H1 (cell line): ENCODE data around the gene LAYN. TPM values are rescaled to one million over a fixed set of nuclear protein-coding genes. Genes with fewer than 3 reads are reported as not detected.

Source experiments
- CTCF ChIA-PET: fragments of 300-600 bp; sonication (Branson Sonifier 250); formaldehyde crosslinking; loops from one replicate; lab custom pipeline; 2021; ENCODE audit not compliant: partially characterized antibody; lab: Charles Lee
- POLR2A ChIA-PET: fragments of 300-600 bp; sonication (Branson Sonifier 250); formaldehyde crosslinking; loops from one replicate; lab custom pipeline; 2021; ENCODE audit warnings: inconsistent platforms; ENCODE audit not compliant: partially characterized antibody; lab: Charles Lee
- DNase-seq, 2 experiments: peaks; one replicate each; pipeline versions ENCODE4 v3.0.0 to v3.0.0-alpha.2; 2010 to 2022; ENCODE audit warnings: low spot score in 2 of 2, low read depth in 1 of 2, mixed read lengths in 1 of 2
- FAIRE-seq: peaks from 2 replicates; lab custom pipeline; 2011; peaks lifted over from hg19 to GRCh38; lab: Jason Lieb, UNC
- H2AFZ ChIP-seq: 2 replicates; pipeline ENCODE4 v1.8.1; 2012; ENCODE audit warnings: low read length, inconsistent platforms
- H2AK5ac ChIP-seq: 2 replicates; pipeline ENCODE4 v1.6.1; 2013; ENCODE audit warnings: low read depth, low read length
- H2BK120ac ChIP-seq: replicated peaks from 2 replicates; pipeline ENCODE3; 2013; ENCODE audit warnings: low read depth, low read length, inconsistent platforms
- H2BK12ac ChIP-seq: 2 replicates; pipeline ENCODE4 v1.6.1; 2013; ENCODE audit warnings: low read depth, low read length
- H2BK15ac ChIP-seq: 2 replicates; pipeline ENCODE4 v1.6.1; 2013; ENCODE audit warnings: low read length
- H2BK20ac ChIP-seq: 2 replicates; pipeline ENCODE4 v1.6.1; 2013; ENCODE audit warnings: low read length
- H2BK5ac ChIP-seq: 2 replicates; pipeline ENCODE4 v1.6.1; 2013; ENCODE audit warnings: low read depth, low read length
- H3K14ac ChIP-seq: 2 replicates; pipeline ENCODE4 v1.6.1; 2013; ENCODE audit warnings: inconsistent platforms; ENCODE audit not compliant: insufficient read length
- H3K18ac ChIP-seq: 2 replicates; pipeline ENCODE4 v1.6.1; 2013; ENCODE audit warnings: low read length; ENCODE audit errors: extremely low read depth
- H3K23ac ChIP-seq: 2 replicates; pipeline ENCODE4 v1.6.1; 2013; ENCODE audit warnings: inconsistent platforms; ENCODE audit not compliant: insufficient read length
- H3K23me2 ChIP-seq: 2 replicates; pipeline ENCODE4 v1.6.1; 2013; ENCODE audit warnings: low read depth, low read length
- H3K27ac ChIP-seq: 2 replicates; pipeline ENCODE4 v1.6.1; 2011; ENCODE audit warnings: low read depth, low read length, inconsistent platforms
- H3K27me3 ChIP-seq, 4 experiments: replicated peaks in 1 of 4; 1 replicate in 1 of 4; 2 replicates in 3 of 4; pipeline versions ENCODE4 v1.6.1 to v1.8.1; 2011 to 2013; ENCODE audit warnings: low read length in 3 of 4, mild to moderate bottlenecking in 3 of 4, inconsistent platforms in 2 of 4, mixed read lengths in 2 of 4, moderate library complexity in 1 of 4; ENCODE audit not compliant: control insufficient read depth in 3 of 4, insufficient read depth in 3 of 4; ENCODE audit errors: extremely low read depth in 1 of 4
- H3K36me3 ChIP-seq, 4 experiments: 2 replicates each; pipeline versions ENCODE4 v1.6.1 to v1.8.1; 2011 to 2013; ENCODE audit warnings: mild to moderate bottlenecking in 4 of 4, low read length in 3 of 4, moderate library complexity in 2 of 4, control low read depth in 1 of 4, inconsistent platforms in 1 of 4; ENCODE audit not compliant: insufficient read depth in 4 of 4, control insufficient read depth in 2 of 4
- H3K4ac ChIP-seq: replicated peaks from 2 replicates; pipeline ENCODE3; 2013; ENCODE audit warnings: low read length, low read depth, mixed read lengths, inconsistent platforms; ENCODE audit not compliant: insufficient read length
- H3K4me1 ChIP-seq, 4 experiments: replicated peaks in 1 of 4; 1 replicate in 1 of 4; 2 replicates in 3 of 4; pipeline versions ENCODE4 v1.6.1 to v1.8.1; 2011 to 2013; ENCODE audit warnings: low read length in 3 of 4, inconsistent platforms in 2 of 4, mixed read lengths in 1 of 4; ENCODE audit not compliant: insufficient read depth in 4 of 4, control insufficient read depth in 3 of 4
- H3K4me2 ChIP-seq, 2 experiments: 2 replicates each; pipeline versions ENCODE4 v1.6.1 to v1.8.1; 2011 to 2013; ENCODE audit warnings: low read depth in 2 of 2, low read length in 2 of 2, control low read depth in 1 of 2, inconsistent platforms in 1 of 2, mild to moderate bottlenecking in 1 of 2; ENCODE audit not compliant: insufficient read depth in 1 of 2
- H3K4me3 ChIP-seq, 4 experiments: fragments of 200-600, 300-600 bp in 1 of 4; sonication (generic), shearing (Covaris generic), sonication (Bioruptor Twin) in 1 of 4; 2 replicates each; pipeline versions ENCODE4 v1.5.1 to v1.8.1; 2011 to 2016; ENCODE audit warnings: low read length in 4 of 4, low read depth in 3 of 4, control low read depth in 2 of 4, inconsistent platforms in 2 of 4, mild to moderate bottlenecking in 2 of 4, mixed read lengths in 1 of 4, moderate library complexity in 1 of 4; ENCODE audit not compliant: insufficient read depth in 2 of 4; ENCODE audit errors: extremely low read depth in 1 of 4
- H3K56ac ChIP-seq: replicated peaks from 2 replicates; pipeline ENCODE3; 2013; ENCODE audit warnings: low read depth, mild to moderate bottlenecking, mixed read lengths, low read length, inconsistent platforms; ENCODE audit not compliant: insufficient read length
- H3K79me1 ChIP-seq: 2 replicates; pipeline ENCODE4 v1.6.1; 2013; ENCODE audit warnings: low read depth, low read length, control low read depth
- H3K79me2 ChIP-seq, 2 experiments: 2 replicates each; pipeline versions ENCODE4 v1.6.1 to v1.8.1; 2012 to 2013; ENCODE audit warnings: low read length in 2 of 2, mild to moderate bottlenecking in 2 of 2, inconsistent platforms in 1 of 2; ENCODE audit not compliant: insufficient read depth in 2 of 2, control insufficient read depth in 1 of 2
- H3K9ac ChIP-seq, 4 experiments: replicated peaks in 1 of 4; 1 replicate in 1 of 4; 2 replicates in 3 of 4; pipeline versions ENCODE4 v1.6.1 to v1.8.1; 2011 to 2013; ENCODE audit warnings: low read depth in 3 of 4, low read length in 3 of 4, control low read depth in 2 of 4, mild to moderate bottlenecking in 2 of 4, moderate library complexity in 2 of 4, inconsistent platforms in 1 of 4; ENCODE audit errors: extremely low read depth in 1 of 4
- H3K9me3 ChIP-seq, 2 experiments: 2 replicates each; pipeline versions ENCODE4 v1.6.1 to v1.8.1; 2012 to 2013; ENCODE audit warnings: mild to moderate bottlenecking in 2 of 2, moderate library complexity in 2 of 2, control low read depth in 1 of 2, inconsistent platforms in 1 of 2, low read depth in 1 of 2, low read length in 1 of 2, mixed read lengths in 1 of 2; ENCODE audit not compliant: insufficient read depth in 2 of 2
- H4K20me1 ChIP-seq, 2 experiments: replicated peaks in 1 of 2; 2 replicates each; pipeline versions ENCODE3 to v1.8.1; 2011 to 2013; ENCODE audit warnings: inconsistent platforms in 2 of 2, low read length in 2 of 2, mild to moderate bottlenecking in 1 of 2; ENCODE audit not compliant: insufficient read depth in 2 of 2, control insufficient read depth in 1 of 2
- H4K5ac ChIP-seq: 2 replicates; pipeline ENCODE4 v1.6.1; 2013; ENCODE audit warnings: low read length, low read depth, mixed read lengths, inconsistent platforms; ENCODE audit not compliant: insufficient read length
- H4K8ac ChIP-seq: 2 replicates; pipeline ENCODE4 v1.8.0; 2013; ENCODE audit warnings: mild to moderate bottlenecking, moderate library complexity, low read length, inconsistent platforms; ENCODE audit not compliant: insufficient read depth; ENCODE audit errors: extremely low read depth
- H4K91ac ChIP-seq: replicated peaks from 2 replicates; pipeline ENCODE3; 2013; ENCODE audit warnings: low read length, mixed read lengths, inconsistent platforms; ENCODE audit not compliant: insufficient read length
- CBX5 ChIP-seq: fragments of 300-800, 300-1000 bp; sonication (generic); IDR thresholded peaks from 2 replicates; pipeline ENCODE4 v1.7.1; 2016; ENCODE audit warnings: antibody characterized with exemption, low read length, low read depth
- EGR1 ChIP-seq: IDR thresholded peaks from 2 replicates; pipeline ENCODE4 v1.6.1; 2011; ENCODE audit warnings: low read depth, low read length, borderline replicate concordance
- GABPA ChIP-seq: IDR thresholded peaks from 2 replicates; pipeline ENCODE4 v1.6.1; 2011; ENCODE audit warnings: mild to moderate bottlenecking, low read length, moderate library complexity, borderline replicate concordance; ENCODE audit not compliant: insufficient read depth
- KDM4A ChIP-seq: IDR thresholded peaks from one replicate; pipeline ENCODE4 v1.7.1; 2012; ENCODE audit warnings: low read depth, mild to moderate bottlenecking, moderate library complexity, low read length, inconsistent platforms; ENCODE audit not compliant: severe bottlenecking
- POU5F1 ChIP-seq: IDR thresholded peaks from 2 replicates; pipeline ENCODE4 v1.6.1; 2011; ENCODE audit warnings: low read depth, mild to moderate bottlenecking, low read length, moderate library complexity
- RNF2 ChIP-seq: fragments of 200-900, 300-1000 bp; sonication (generic); IDR thresholded peaks from 2 replicates; pipeline ENCODE4 v1.7.1; 2016; ENCODE audit warnings: borderline replicate concordance, low read depth, mild to moderate bottlenecking, antibody characterized with exemption, low read length; ENCODE audit not compliant: poor library complexity, severe bottlenecking; ENCODE audit errors: missing control alignments
- SIN3A ChIP-seq, 2 experiments: IDR thresholded peaks in 1 of 2; conservative IDR thresholded peaks in 1 of 2; 2 replicates each; pipeline ENCODE4 v1.6.1; 2011 to 2012; ENCODE audit warnings: low read length in 2 of 2, improper control_type of control experiment in 1 of 2, low read depth in 1 of 2, mild to moderate bottlenecking in 1 of 2
- SP4 ChIP-seq: IDR thresholded peaks from 2 replicates; pipeline ENCODE4 v1.6.1; 2012; ENCODE audit warnings: low read length, inconsistent platforms
- WGBS, 2 experiments: shearing (Covaris generic) in 1 of 2; methylation state at CpG; one replicate each; pipeline versions ENCODE4 v1.1.6 to v1.1.7; 2013 to 2015; ENCODE audit warnings: low lambda C conversion rate in 2 of 2, mixed read lengths in 2 of 2, inconsistent platforms in 1 of 2, low coverage in 1 of 2, missing lambda C conversion rate in 1 of 2; ENCODE audit not compliant: insufficient replicate concordance in 2 of 2, insufficient coverage in 1 of 2, insufficient read length in 1 of 2; ENCODE audit errors: extremely low coverage in 1 of 2, missing lambda C conversion rate in 1 of 2; 5-methylcytosine and 5-hydroxymethylcytosine counted together
- polyA plus RNA-seq, 7 experiments: library from polyadenylated mRNA; depleted of rRNA in 3 of 7; stranded (reverse) in 5 of 7; unstranded in 2 of 7; fragments of >200 nt in 5 of 7; fragments of 200-250 nt in 2 of 7; gene quantifications; 1 replicate in 5 of 7; 2 replicates in 1 of 7; 4 replicates in 1 of 7; pipeline versions ENCODE4 v1.2.1 to v1.2.3, GENCODE V29; 2011 to 2013; ENCODE audit warnings: missing spikeins in 2 of 7, mixed read lengths in 2 of 7
- total RNA-seq: library from RNA; stranded (reverse); fragmentation: NEBNext Ultra II Directional; extraction: Animal tissue kit (Norgen Biotek cat#: 25700); gene quantifications from 2 replicates; pipeline ENCODE4 v1.2.1, GENCODE V29; 2021

The LAYN gene
- total and polyA plus RNA-seq, 2 of the 8 experiments (the other 6 are each of a cell fraction or from before 2014, with no cell fraction given): 4.2 to 9.3 TPM

DNA sequence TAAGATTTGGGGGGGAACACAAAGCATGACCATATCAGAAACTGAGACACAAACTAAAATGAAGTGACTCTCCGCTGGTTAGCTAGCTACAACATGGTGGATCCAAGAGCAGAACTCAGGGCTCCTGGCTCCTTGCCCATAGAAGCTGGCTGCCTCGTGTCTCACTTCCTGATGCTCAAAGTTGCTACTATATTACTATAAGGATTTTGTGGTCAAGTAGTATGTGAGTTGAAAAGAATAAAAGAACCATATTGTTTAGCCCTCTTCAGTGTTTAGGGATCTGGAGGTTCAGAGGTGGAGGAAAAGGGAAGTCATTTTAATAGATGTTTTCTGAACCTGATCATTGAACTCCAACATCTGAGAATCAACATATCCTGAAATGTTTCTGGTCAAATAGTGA is 44.9 kb downstream of the LAYN start:
- Histone ChIP-seq H2AFZ (no peak overlapping the region), H2AK5ac (no peak overlapping the region), H2BK5ac (no peak overlapping the region), H2BK15ac (no peak overlapping the region), H3K79me1 (no peaks in the 10 kb centered on the region), H3K36me3 (no peaks in the 10 kb centered on the region), H3K4me1 (peaks cover 0 to 5% (median 0%) of the 10 kb centered on the region in 4 experiments; a peak in 1 of 7 replicates), H4K5ac (no peak overlapping the region), H3K79me2 (no peaks in the 10 kb centered on the region), H3K23ac (no peak overlapping the region), H3K4me2 (no peak overlapping the region), H3K27ac (no peak overlapping the region), H3K56ac (no peak overlapping the region), H3K18ac (no peak overlapping the region), H3K9ac (no peak overlapping the region), H3K27me3 (no peaks in the 10 kb centered on the region), H2BK20ac (no peak overlapping the region), H3K23me2 (no peaks in the 10 kb centered on the region), H4K91ac (no peak overlapping the region), H3K4me3 (no peak overlapping the region), H3K4ac (no peak overlapping the region), H2BK12ac (no peak overlapping the region), H3K14ac (no peak overlapping the region), H4K8ac (no peak overlapping the region), H2BK120ac (no peak overlapping the region), H4K20me1 (no peaks in the 10 kb centered on the region), H3K9me3 (0 out of 4 replicates have a peak, but pooled peaks cover 0 to 4% of the 10 kb centered on the region in 2 experiments)
- FAIRE-seq (no peak), DNase-seq (no peak)
- ChIA-PET POLR2A (no interaction called here), CTCF (interaction anchor here (0.7 to 3.6 kb wide), 5 partner anchors 14 to 257 kb away, joined by 3 to 24 read pairs (median 11); no protein-coding TSS in a partner anchor)
- TF ChIP-seq CBX5 (no peak), RNF2 (no peak), GABPA (no peak), KDM4A (no peak), POU5F1 (no peak), SP4 (no peak), EGR1 (no peak), SIN3A (conservative IDR thresholded peaks at IDR 0.05 in 1 of 2, IDR thresholded peaks at IDR 0.05 in 1 of 2; ENCODE audit: low read depth in 1 of 2, low read length in 2 of 2) (no peak)
- 83% methylated on average over 2 of the region's 2 CpGs; no CpG with 5 or more reads in 1 of the 2 experiments for whole genome bisulfite sequencing, 2 experiments
